GM12873 (cell line): ENCODE measurements around the gene GNG14.

Experiments used
- TF ChIP-seq, protein P1 (sequence below): IDR thresholded peaks from 2 replicates; pipeline ENCODE4 v1.5.1; 2012; ENCODE audit warnings: low read depth, mild to moderate bottlenecking, moderate library complexity, low read length, control low read depth; ENCODE audit not compliant: insufficient read depth; ENCODE audit errors: missing control alignments

The GNG14 gene

GRCh38 chr19:12676384-12676792 lies 11.4 kb upstream of the GNG14 start:
- TF ChIP-seq, protein P1, sequence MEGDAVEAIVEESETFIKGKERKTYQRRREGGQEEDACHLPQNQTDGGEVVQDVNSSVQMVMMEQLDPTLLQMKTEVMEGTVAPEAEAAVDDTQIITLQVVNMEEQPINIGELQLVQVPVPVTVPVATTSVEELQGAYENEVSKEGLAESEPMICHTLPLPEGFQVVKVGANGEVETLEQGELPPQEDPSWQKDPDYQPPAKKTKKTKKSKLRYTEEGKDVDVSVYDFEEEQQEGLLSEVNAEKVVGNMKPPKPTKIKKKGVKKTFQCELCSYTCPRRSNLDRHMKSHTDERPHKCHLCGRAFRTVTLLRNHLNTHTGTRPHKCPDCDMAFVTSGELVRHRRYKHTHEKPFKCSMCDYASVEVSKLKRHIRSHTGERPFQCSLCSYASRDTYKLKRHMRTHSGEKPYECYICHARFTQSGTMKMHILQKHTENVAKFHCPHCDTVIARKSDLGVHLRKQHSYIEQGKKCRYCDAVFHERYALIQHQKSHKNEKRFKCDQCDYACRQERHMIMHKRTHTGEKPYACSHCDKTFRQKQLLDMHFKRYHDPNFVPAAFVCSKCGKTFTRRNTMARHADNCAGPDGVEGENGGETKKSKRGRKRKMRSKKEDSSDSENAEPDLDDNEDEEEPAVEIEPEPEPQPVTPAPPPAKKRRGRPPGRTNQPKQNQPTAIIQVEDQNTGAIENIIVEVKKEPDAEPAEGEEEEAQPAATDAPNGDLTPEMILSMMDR: peak; percentile 97

DNA sequence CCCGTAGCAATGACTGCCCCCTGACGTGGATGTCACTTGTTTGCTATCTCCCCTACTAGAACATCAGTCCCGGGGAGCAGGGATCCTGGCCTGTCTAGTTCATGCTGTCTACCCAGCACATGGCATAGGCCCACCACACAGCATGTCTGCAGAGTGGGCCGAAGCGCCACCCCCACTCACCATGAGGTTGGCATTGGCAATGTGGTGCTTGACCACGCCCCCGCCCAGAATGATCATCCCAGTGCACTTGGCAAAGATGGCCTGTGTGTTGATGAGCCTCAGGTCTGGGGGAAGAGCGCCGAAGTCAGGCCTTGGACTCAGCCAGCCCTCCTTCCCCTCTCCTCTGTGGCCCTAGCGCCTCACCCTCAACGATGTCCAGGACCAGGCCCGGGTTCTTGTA lies 10.9 kb upstream of the GNG14 start:
- TF ChIP-seq, protein P1: no peak

DNA sequence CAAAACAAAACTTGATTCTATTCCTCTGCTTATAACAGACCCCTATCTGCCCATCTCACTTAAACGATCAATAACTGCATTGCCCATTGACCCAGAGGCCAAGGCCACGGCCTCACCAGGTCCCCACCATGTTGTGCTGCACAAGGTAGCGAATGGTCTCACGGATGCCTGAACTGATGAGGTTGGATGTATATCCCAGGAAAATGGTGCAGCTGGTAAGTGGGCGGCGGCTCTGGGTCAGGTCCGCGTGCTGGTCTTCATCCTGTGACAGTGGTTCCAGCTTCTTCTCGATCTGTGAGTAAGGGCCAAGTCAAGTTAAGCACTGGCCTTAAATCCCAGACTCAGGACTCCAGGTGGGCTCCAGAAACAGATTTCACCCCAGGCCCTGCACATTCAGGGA lies 7.8 kb upstream of the GNG14 start:
- TF ChIP-seq, protein P1: no peak

DNA sequence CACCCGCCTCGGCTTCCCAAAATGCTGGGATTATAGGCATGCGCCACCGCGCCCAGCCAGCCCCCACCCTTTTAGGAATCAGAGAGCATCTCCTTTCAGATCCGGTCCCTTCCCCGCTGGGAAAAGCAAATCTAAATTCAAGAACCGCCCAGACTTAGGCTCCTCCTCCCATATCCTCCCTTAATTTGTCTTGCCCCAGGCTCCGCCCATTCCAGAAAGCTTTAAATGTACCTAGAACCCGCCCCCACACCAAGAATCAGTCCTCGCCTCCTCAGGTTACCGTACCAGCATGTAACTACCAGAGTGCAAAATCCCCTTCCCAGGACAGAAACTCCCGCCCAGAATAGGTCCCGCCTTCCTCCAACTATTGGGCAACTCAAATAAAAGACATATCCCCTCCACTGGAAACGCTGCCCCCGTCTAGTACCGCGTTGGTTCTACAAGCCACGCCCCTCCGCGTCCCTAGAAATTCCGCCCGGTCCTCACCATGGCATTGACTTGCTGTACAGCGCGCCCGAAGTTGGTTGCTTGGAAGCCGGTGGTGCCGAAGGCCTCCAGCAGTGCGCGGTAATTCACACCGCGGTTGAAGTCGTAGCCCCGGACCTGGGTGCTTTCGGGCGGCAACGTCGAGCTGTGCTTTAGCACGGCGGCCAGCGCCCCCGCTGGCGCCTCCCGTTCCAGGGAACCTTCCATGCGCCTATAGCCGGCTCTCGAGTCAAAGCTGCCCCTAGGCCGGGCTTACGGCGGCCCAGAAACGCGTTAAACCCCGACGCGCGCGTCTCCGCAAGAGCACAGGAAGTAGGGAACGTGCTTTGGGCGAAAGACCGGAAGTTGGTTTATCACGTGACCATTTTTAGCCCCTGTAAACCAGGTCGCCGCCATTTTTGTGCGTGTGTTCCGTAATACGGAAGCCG lies 6.5 kb upstream of the GNG14 start, which contains the start of gene DHPS:
Gene DHPS (minus strand): TSS at position 807 of the 914 bp plus-strand sequence. CDS start 114 bp downstream, at position 693.
- TF ChIP-seq, protein P1: peak; percentile 12

DNA sequence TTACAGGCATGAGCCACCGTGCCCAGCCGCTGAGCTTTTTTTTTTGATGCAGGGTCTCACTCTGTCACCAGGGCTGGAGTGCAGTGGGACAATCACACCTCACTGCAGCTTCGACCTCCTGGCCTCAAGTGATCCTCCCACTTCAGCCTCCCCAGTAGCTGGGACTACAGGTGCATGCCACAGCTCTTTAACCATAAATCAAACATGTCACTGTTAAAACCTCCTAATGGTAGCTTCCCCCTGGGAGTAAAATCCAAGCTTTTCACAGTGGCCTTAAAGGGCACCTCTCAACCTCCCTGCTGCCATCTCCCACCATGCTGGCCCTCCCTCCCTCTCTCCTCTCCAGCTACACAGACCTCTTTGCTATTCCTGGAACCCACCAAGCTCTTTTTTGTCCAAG lies 2.0 kb upstream of the GNG14 start:
- TF ChIP-seq, protein P1: no peak

GRCh38 chr19:12689012-12689411 lies 1.2 kb downstream of the GNG14 start:
- TF ChIP-seq, protein P1: no peak

DNA sequence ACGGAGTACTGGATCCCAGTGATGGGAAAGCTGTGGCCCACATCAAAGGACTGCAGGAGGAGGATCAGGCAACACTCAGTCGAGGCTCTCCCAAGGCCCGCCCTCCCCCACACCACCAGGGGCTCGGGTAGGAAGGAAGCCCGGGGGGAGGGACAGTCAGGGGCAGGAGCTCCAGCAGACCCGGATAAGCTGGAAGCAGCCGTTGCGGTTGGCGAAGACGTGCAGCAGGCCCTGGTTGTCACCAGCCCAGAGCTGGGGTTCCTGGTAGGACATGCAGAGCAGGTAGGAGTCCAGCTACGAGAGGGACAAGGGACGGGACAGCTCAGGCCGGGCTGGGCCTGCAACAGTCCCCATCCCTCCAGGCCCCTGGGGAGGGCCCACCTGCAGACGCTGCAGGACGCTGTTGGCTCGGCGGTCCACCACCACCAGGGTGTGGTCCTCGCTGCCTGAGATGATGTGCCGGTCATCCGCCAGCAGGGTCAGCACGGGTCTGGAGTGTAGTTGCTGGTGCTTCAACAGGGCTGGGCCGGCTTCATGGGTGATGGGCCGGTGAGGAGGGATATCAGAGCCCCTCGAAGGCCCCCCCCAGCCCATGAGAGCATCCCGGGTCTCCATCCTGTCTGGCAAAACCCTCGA lies 1.9 kb downstream of the GNG14 start:
- TF ChIP-seq, protein P1: no peak
